ENCODE data around the gene STMP1. TPM values are rescaled to one million over a fixed set of nuclear protein-coding genes. Genes with fewer than 3 reads are reported as not detected.
A peak's percentile ranks its signal among the peaks of the same experiment; 100 is the strongest.

Gene STMP1
- total RNA-seq, 2 donors from 2014 or later: 33.1 to 38.2 TPM

- no peaks in the 10 kb centered on the region for H3K27me3 ChIP-seq (ENCODE audit: control insufficient read depth, insufficient read depth, low read length, poor library complexity, severe bottlenecking)
- 94 to 100% methylated on average over 1 to 3 of the region's 3 CpGs for WGBS, 2 experiments (ENCODE audit: insufficient coverage in 1 of 2, insufficient read length in 1 of 2)
- H3K9ac ChIP-seq (ENCODE audit: extremely low read depth, low read length, poor library complexity, severe bottlenecking): no peak overlapping the region
- H3K4me3 Mint-ChIP-seq: no peak overlapping the region
- H3K4me1 Mint-ChIP-seq: peaks cover 11% of the 10 kb centered on the region
- no peaks in the 10 kb centered on the region for H3K9me3 ChIP-seq (ENCODE audit: control insufficient read depth, low read length)
- no peaks in the 10 kb centered on the region for H3K27me3 Mint-ChIP-seq (ENCODE audit: insufficient read depth)
- H3K36me3 ChIP-seq (ENCODE audit: control insufficient read depth, insufficient read depth, low read length): peaks cover 16% of the 10 kb centered on the region
- DNase-seq: no peak
- no peaks in the 10 kb centered on the region for H3K9me3 Mint-ChIP-seq
- peak overlapping the region; percentile 52 for H3K27ac Mint-ChIP-seq
- TF ChIP-seq CTCF (conservative IDR thresholded peaks at IDR 0.05): no peak
- no peak overlapping the region for H3K4me3 ChIP-seq (ENCODE audit: low read length)
- H3K36me3 Mint-ChIP-seq (ENCODE audit: low read depth): peaks cover 20% of the 10 kb centered on the region
- no peak overlapping the region for H3K27ac ChIP-seq (ENCODE audit: low read depth, low read length)
- H3K4me1 ChIP-seq (ENCODE audit: control insufficient read depth, insufficient read depth, low read length): no peaks in the 10 kb centered on the region
These were observed 19.9 kb downstream of the STMP1 start for GRCh38 chr7:135682191-135682590.

- Mint-ChIP-seq H3K27me3 (ENCODE audit: insufficient read depth) (no peaks in the 10 kb centered on the region), H3K27ac (no peak overlapping the region), H3K9me3 (no peaks in the 10 kb centered on the region), H3K36me3 (ENCODE audit: low read depth) (peaks cover 20% of the 10 kb centered on the region), H3K4me1 (peaks cover 11% of the 10 kb centered on the region), H3K4me3 (no peak overlapping the region)
- H3K9ac ChIP-seq (ENCODE audit: extremely low read depth, low read length, poor library complexity, severe bottlenecking): no peak overlapping the region
- no peak for TF ChIP-seq CTCF (conservative IDR thresholded peaks at IDR 0.05)
- 93 to 100% methylated on average over 2 to 3 of the region's 3 CpGs for WGBS, 2 experiments (ENCODE audit: insufficient coverage in 1 of 2, insufficient read length in 1 of 2)
- no peaks in the 10 kb centered on the region for H3K27me3 ChIP-seq (ENCODE audit: control insufficient read depth, insufficient read depth, low read length, poor library complexity, severe bottlenecking)
- no peaks in the 10 kb centered on the region for H3K4me1 ChIP-seq (ENCODE audit: control insufficient read depth, insufficient read depth, low read length)
- H3K27ac ChIP-seq (ENCODE audit: low read depth, low read length): no peak overlapping the region
- no peak for DNase-seq
- no peak overlapping the region for H3K4me3 ChIP-seq (ENCODE audit: low read length)
- H3K36me3 ChIP-seq (ENCODE audit: control insufficient read depth, insufficient read depth, low read length): peaks cover 2% of the 10 kb centered on the region
- no peaks in the 10 kb centered on the region for H3K9me3 ChIP-seq (ENCODE audit: control insufficient read depth, low read length)
These were observed 21.3 kb downstream of the STMP1 start for GRCh38 chr7:135683609-135684008.

GRCh38 chr7:135684136-135684535, 21.8 kb downstream of the STMP1 start:
- Histone ChIP-seq H3K4me3 (ENCODE audit: low read length) (no peak overlapping the region), H3K9ac (ENCODE audit: extremely low read depth, low read length, poor library complexity, severe bottlenecking) (no peak overlapping the region), H3K9me3 (ENCODE audit: control insufficient read depth, low read length) (no peaks in the 10 kb centered on the region), H3K27me3 (ENCODE audit: control insufficient read depth, insufficient read depth, low read length, poor library complexity, severe bottlenecking) (no peaks in the 10 kb centered on the region), H3K4me1 (ENCODE audit: control insufficient read depth, insufficient read depth, low read length) (no peaks in the 10 kb centered on the region), H3K36me3 (ENCODE audit: control insufficient read depth, insufficient read depth, low read length) (no peaks in the 10 kb centered on the region), H3K27ac (ENCODE audit: low read depth, low read length) (no peak overlapping the region)
- WGBS, 2 experiments (ENCODE audit: insufficient coverage in 1 of 2, insufficient read length in 1 of 2): 70 to 81% methylated on average over 3 of the region's 3 CpGs
- H3K9me3 Mint-ChIP-seq: no peaks in the 10 kb centered on the region
- peak; percentile 59 for DNase-seq
- H3K36me3 Mint-ChIP-seq (ENCODE audit: low read depth): peaks cover 21% of the 10 kb centered on the region
- no peak overlapping the region for H3K4me3 Mint-ChIP-seq
- peaks cover 11% of the 10 kb centered on the region for H3K4me1 Mint-ChIP-seq
- no peak overlapping the region for H3K27ac Mint-ChIP-seq
- H3K27me3 Mint-ChIP-seq (ENCODE audit: insufficient read depth): no peaks in the 10 kb centered on the region
- TF ChIP-seq CTCF (conservative IDR thresholded peaks at IDR 0.05): no peak
